ENCODE data around the gene RASL10B.
"Not testable (repeated sequence)": the region's sequence is repeated elsewhere in the genome, so short reads cannot be mapped to it uniquely, and the experiment has no call there.

RASL10B gene, protein sequence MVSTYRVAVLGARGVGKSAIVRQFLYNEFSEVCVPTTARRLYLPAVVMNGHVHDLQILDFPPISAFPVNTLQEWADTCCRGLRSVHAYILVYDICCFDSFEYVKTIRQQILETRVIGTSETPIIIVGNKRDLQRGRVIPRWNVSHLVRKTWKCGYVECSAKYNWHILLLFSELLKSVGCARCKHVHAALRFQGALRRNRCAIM

DNA sequence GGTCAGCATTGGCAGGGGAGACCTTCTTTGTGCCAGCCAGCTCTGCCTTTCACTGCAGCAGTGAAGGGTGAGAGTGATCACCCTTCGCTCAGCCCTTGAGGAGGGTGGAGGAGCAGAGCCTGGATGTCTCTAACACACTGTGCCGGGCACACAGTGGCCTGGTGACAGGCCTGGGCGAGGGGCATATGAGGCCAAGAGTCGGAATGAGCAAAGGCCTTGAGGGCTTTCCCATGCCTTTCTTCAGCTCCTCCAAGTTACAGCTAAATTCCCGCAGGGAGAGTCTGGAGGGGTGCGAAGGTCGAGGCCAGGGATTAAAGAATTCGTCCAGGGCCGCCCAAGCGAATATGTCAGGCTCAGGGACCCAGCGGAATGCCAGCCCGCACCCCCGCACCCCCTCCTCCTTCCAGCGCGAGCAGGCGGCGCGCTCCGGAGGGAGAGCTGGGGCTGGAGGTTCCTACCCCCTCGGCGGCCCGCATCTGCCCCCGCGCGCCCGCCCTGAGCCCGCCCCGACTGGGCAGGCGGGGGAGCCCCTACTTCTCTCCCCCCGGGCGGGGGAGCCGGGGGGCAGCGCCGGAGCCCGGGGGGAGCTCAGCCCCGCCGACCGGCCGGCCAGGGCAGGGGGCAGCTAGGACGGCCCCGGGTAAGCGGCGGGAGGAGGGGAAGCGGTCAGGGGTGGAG lies at the start of gene RASL10B:
Gene RASL10B, plus strand, starts transcription at position 401 of the 678 bp plus-strand sequence. CDS start 3,546 bp downstream, outside the sequence.
- Histone ChIP-seq H3K27me3 (ENCODE audit: control insufficient read depth in 1 of 2, insufficient read depth in 2 of 2, low read length in 2 of 2) (no peaks in the 10 kb centered on the region), H3K9me3 (ENCODE audit: low read length) (no peaks in the 10 kb centered on the region), H3K27ac (ENCODE audit: low read depth, low read length) (no peak within 1 kb of the TSS), H3K4me1 (ENCODE audit: insufficient read depth, low read length) (peaks cover 11% of the 10 kb centered on the region), H3K9ac (ENCODE audit: low read length) (no peak within 1 kb of the TSS), H3K36me3 (ENCODE audit: insufficient read depth, low read length) (no peaks in the 10 kb centered on the region), H3K4me3 (ENCODE audit: low read depth in 1 of 2, low read length in 2 of 2) (peak within 1 kb of the TSS; percentile 42 to 61)

DNA sequence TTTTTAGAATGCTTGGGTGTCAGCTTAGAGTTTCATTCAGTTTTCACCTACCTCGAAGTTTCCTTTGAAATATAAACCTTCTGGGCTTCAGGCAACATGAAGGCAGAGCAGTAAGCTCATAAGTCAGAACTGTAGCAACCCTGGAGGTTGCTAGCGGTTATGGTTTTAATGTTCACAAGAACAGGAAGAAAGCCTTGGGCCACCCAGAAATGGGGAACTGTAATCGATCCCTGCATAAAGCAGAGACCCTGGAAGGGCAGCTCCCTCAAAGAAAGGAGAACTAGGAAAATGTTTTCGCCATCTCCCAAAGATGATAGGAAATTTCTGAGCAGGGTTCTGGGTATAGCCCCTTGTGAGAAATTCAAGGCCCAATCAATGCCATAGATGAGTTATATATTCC lies 47.8 kb upstream of the RASL10B start:
- H3K27me3 ChIP-seq (ENCODE audit: control insufficient read depth in 1 of 2, insufficient read depth in 2 of 2, low read length in 2 of 2), result no peaks in the 10 kb centered on the region
- no peak overlapping the region for H3K4me3 ChIP-seq (ENCODE audit: low read depth in 1 of 2, low read length in 2 of 2)
- H3K9ac ChIP-seq (ENCODE audit: low read length), result no peak overlapping the region
- peaks cover 28% of the 10 kb centered on the region for H3K36me3 ChIP-seq (ENCODE audit: insufficient read depth, low read length)
- H3K27ac ChIP-seq (ENCODE audit: low read depth, low read length), result no peak overlapping the region
- H3K4me1 ChIP-seq (ENCODE audit: insufficient read depth, low read length), result no peaks in the 10 kb centered on the region
- H3K9me3 ChIP-seq (ENCODE audit: low read length), result no peaks in the 10 kb centered on the region

DNA sequence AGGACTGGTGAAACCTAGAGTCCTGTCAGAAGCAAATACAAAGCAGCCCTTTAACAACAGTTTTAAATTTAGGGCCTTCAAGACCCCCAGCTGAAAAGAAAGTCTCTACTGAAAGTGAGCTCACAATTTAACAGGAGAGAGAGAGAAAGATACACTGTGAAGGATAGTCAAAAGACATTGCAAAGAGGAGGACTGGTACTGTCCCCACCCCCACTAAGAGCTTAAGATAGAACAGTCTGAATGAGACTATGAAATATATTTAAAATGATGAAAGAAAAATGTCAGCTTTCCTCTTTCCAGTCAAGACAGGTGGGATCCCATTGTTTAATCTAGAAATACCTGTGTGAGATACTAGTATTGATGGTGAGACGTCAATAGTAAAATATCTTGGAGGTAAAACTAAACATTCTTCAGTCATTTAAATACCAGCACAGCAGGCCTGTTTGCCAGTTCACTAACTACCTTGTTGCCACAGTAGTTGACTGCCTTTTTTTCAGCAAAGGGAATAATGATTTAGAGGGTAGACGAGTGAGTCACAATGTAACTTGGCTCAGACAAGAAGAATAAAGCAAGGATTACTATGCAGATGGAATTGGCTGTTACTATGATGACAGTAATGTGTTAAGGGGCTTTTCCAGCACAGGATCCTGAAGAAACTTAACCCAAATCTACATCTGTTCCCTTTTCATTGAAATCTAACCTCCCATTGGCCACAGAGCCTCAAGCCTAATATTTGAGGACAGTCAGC lies 47.2 kb upstream of the RASL10B start:
- Histone ChIP-seq H3K4me1 (ENCODE audit: insufficient read depth, low read length) (no peaks in the 10 kb centered on the region), H3K36me3 (ENCODE audit: insufficient read depth, low read length) (peaks cover 28% of the 10 kb centered on the region), H3K9me3 (ENCODE audit: low read length) (no peaks in the 10 kb centered on the region), H3K4me3 (ENCODE audit: low read depth in 1 of 2, low read length in 2 of 2) (no peak overlapping the region), H3K27me3 (ENCODE audit: control insufficient read depth in 1 of 2, insufficient read depth in 2 of 2, low read length in 2 of 2) (no peaks in the 10 kb centered on the region), H3K9ac (ENCODE audit: low read length) (no peak overlapping the region), H3K27ac (ENCODE audit: low read depth, low read length) (no peak overlapping the region)

DNA sequence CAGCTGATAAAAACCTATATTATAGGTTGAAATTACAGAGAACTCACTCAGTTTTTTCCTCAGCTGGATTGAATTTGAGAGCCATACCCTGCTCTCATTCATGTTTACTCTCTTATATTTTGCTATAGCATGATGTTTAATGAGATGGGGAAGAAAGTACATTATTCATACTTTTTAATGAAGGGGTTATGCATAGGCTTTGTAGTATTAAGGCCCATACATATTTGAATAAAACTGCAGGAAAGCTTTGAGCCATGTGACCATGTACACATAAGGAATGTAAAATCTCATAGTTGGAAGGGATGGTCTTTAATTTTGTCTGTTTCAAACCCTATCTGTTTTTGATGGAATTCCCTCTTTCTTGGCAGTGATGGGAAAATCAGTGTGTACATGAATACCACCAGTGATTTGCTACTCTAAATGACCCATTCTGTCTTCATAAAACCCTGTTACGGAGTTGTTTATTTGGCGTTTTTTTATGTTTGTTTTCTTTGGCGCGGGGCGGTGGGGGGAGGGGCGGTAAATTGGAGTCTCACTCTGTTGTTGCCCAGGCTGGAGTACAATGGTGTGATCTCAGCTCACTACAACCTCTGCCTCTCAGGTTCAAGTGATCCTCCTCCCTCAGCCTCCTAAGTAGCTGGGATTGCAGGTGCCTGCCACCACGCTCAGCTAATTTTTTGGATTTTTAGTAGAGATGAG lies 38.8 kb upstream of the RASL10B start:
- Histone ChIP-seq H3K4me3 (ENCODE audit: low read depth in 1 of 2, low read length in 2 of 2) (no peak overlapping the region), H3K4me1 (ENCODE audit: insufficient read depth, low read length) (no peaks in the 10 kb centered on the region), H3K36me3 (ENCODE audit: insufficient read depth, low read length) (peaks cover 27% of the 10 kb centered on the region), H3K27me3 (ENCODE audit: control insufficient read depth in 1 of 2, insufficient read depth in 2 of 2, low read length in 2 of 2) (no peaks in the 10 kb centered on the region), H3K27ac (ENCODE audit: low read depth, low read length) (no peak overlapping the region), H3K9ac (ENCODE audit: low read length) (no peak overlapping the region), H3K9me3 (ENCODE audit: low read length) (no peaks in the 10 kb centered on the region)

DNA sequence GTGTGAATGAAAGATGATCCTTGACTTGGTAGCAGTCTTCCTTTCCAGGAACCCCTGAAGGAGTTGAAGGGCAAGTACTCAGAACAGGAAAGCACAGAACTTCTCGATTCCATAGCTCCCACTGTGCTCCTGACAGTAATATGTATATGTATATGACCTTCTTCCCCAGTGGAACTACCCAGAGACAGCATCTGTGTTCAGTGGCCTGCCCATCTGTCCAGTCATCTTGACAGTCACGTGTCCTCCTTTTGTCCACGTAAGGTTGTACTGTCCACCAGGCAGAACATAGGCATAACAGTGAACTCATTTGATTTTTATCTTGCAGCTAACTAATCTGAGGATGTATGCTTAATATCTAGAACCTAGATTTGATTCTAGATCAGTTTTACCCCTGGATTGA lies 37.8 kb upstream of the RASL10B start:
- H3K36me3 ChIP-seq (ENCODE audit: insufficient read depth, low read length), result peaks cover 22% of the 10 kb centered on the region
- H3K9me3 ChIP-seq (ENCODE audit: low read length), result no peaks in the 10 kb centered on the region
- H3K9ac ChIP-seq (ENCODE audit: low read length), result no peak overlapping the region
- H3K4me1 ChIP-seq (ENCODE audit: insufficient read depth, low read length), result no peaks in the 10 kb centered on the region
- H3K27ac ChIP-seq (ENCODE audit: low read depth, low read length), result no peak overlapping the region
- no peak overlapping the region for H3K4me3 ChIP-seq (ENCODE audit: low read depth in 1 of 2, low read length in 2 of 2)
- no peaks in the 10 kb centered on the region for H3K27me3 ChIP-seq (ENCODE audit: control insufficient read depth in 1 of 2, insufficient read depth in 2 of 2, low read length in 2 of 2)

DNA sequence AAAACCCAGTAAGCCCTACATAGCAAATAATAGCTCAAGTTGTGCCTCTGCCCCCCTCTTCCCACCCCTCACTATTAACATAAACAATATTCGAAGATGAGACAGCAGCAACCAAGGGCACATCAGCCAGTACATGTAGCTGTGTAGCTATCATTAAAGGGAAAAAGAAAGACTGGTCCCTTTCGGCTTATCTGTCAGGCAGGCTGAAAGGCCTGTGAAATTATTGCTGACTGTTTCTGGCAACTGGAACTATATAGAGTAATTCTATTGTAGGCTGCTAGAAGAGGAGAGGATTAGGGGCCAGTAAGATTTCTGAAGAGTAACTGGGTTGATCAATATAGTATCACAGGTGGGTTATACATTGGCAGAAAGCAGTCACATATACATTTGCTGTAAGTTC lies 36.5 kb upstream of the RASL10B start:
- H3K4me1 ChIP-seq (ENCODE audit: insufficient read depth, low read length), result no peaks in the 10 kb centered on the region
- H3K27ac ChIP-seq (ENCODE audit: low read depth, low read length), result no peak overlapping the region
- peaks cover 22% of the 10 kb centered on the region for H3K36me3 ChIP-seq (ENCODE audit: insufficient read depth, low read length)
- no peaks in the 10 kb centered on the region for H3K27me3 ChIP-seq (ENCODE audit: control insufficient read depth in 1 of 2, insufficient read depth in 2 of 2, low read length in 2 of 2)
- H3K4me3 ChIP-seq (ENCODE audit: low read depth in 1 of 2, low read length in 2 of 2), result no peak overlapping the region
- H3K9me3 ChIP-seq (ENCODE audit: low read length), result no peaks in the 10 kb centered on the region
- no peak overlapping the region for H3K9ac ChIP-seq (ENCODE audit: low read length)

DNA sequence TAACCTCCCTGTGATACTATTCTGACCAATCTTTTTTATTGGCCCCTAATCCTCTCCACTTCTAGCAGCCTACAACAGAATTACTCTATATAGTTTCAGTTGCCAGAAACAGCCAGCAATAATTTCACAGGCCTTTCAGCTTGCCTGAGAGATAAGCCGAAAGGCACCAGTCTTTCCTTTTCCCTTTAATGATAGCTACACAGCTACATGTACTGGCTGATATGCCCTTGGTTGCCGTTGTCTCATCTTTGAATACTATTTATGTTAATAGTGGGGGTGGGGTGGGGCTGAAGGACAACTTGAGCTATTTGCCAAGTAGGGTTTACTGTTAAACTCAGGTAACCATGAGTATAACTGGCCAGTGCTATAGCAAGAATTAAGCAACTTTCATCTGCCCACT lies 35.8 kb upstream of the RASL10B start:
- Histone ChIP-seq H3K9ac (ENCODE audit: low read length) (no peak overlapping the region), H3K36me3 (ENCODE audit: insufficient read depth, low read length) (peaks cover 22% of the 10 kb centered on the region), H3K4me3 (ENCODE audit: low read depth in 1 of 2, low read length in 2 of 2) (no peak overlapping the region), H3K9me3 (ENCODE audit: low read length) (no peaks in the 10 kb centered on the region), H3K4me1 (ENCODE audit: insufficient read depth, low read length) (no peaks in the 10 kb centered on the region), H3K27me3 (ENCODE audit: control insufficient read depth in 1 of 2, insufficient read depth in 2 of 2, low read length in 2 of 2) (no peaks in the 10 kb centered on the region), H3K27ac (ENCODE audit: low read depth, low read length) (no peak overlapping the region)

DNA sequence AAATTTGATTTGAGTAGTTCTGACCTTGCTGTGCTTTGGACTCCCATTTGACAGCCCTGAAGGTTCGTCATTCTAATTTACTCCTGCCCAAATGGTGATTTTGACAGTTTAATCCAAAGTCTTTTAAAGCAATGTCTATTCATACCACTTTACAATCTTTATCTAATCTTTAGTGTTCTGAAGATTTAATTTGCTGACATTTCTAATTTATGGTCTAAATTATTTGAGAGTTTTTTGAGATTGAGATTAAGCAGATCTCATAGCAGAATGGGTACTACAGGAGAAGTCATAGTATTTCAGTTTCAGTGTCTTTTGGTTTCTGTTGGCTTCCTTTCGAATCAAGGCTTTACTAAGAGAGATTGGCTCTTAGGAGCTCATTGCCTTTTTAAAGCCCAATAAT lies 32.6 kb upstream of the RASL10B start:
- Histone ChIP-seq H3K27me3 (ENCODE audit: control insufficient read depth in 1 of 2, insufficient read depth in 2 of 2, low read length in 2 of 2) (no peaks in the 10 kb centered on the region), H3K9me3 (ENCODE audit: low read length) (no peaks in the 10 kb centered on the region), H3K36me3 (ENCODE audit: insufficient read depth, low read length) (peaks cover 15% of the 10 kb centered on the region), H3K4me3 (ENCODE audit: low read depth in 1 of 2, low read length in 2 of 2) (no peak overlapping the region), H3K4me1 (ENCODE audit: insufficient read depth, low read length) (no peaks in the 10 kb centered on the region), H3K27ac (ENCODE audit: low read depth, low read length) (no peak overlapping the region), H3K9ac (ENCODE audit: low read length) (no peak overlapping the region)

DNA sequence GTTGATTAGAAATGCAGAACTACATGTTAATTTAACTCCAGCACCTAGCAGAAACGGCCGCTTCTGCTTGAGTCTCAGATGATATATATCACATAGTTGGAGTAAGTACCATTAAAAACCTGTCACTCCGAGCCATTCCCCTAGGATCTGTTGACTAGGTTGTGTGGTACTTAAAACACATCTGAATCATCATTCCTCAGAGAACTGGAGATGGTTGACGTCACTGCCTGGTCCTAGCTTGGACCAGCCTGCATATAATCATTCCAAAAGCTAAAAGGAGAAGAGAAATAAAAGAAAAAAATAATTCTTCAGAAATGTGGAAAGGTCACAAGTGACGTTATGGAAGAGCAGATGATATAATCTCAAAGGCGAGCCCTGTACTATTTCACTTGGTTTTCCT lies 31.3 kb upstream of the RASL10B start:
- H3K4me1 ChIP-seq (ENCODE audit: insufficient read depth, low read length), result no peaks in the 10 kb centered on the region
- no peaks in the 10 kb centered on the region for H3K9me3 ChIP-seq (ENCODE audit: low read length)
- H3K4me3 ChIP-seq (ENCODE audit: low read depth in 1 of 2, low read length in 2 of 2), result no peak overlapping the region
- H3K27me3 ChIP-seq (ENCODE audit: control insufficient read depth in 1 of 2, insufficient read depth in 2 of 2, low read length in 2 of 2), result no peaks in the 10 kb centered on the region
- no peak overlapping the region for H3K27ac ChIP-seq (ENCODE audit: low read depth, low read length)
- no peak overlapping the region for H3K9ac ChIP-seq (ENCODE audit: low read length)
- H3K36me3 ChIP-seq (ENCODE audit: insufficient read depth, low read length), result peaks cover 5% of the 10 kb centered on the region

DNA sequence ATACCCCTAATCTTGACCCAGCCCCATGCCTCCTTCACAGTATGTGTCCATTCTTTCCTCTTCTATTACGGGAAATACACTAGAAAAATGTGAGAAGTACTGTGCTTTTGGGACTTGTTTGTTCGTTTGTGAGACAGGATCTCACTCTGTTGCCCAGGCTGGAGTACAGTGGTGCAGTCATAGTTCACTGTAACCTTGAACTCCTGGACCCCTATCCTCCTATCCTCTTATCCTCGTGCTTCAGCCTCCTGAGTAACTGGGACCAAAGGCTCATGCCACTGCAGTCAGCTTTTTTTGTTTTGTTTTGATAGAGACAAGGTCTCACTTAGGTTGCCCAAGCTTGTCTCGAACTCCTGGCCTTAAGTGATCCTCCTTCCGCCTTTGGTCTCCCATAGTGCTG lies 29.9 kb upstream of the RASL10B start:
- no peak overlapping the region for H3K9ac ChIP-seq (ENCODE audit: low read length)
- no peaks in the 10 kb centered on the region for H3K4me1 ChIP-seq (ENCODE audit: insufficient read depth, low read length)
- H3K27me3 ChIP-seq (ENCODE audit: control insufficient read depth in 1 of 2, insufficient read depth in 2 of 2, low read length in 2 of 2), result no peaks in the 10 kb centered on the region
- no peak overlapping the region for H3K27ac ChIP-seq (ENCODE audit: low read depth, low read length)
- no peaks in the 10 kb centered on the region for H3K36me3 ChIP-seq (ENCODE audit: insufficient read depth, low read length)
- no peaks in the 10 kb centered on the region for H3K9me3 ChIP-seq (ENCODE audit: low read length)
- H3K4me3 ChIP-seq (ENCODE audit: low read depth in 1 of 2, low read length in 2 of 2), result no peak overlapping the region

DNA sequence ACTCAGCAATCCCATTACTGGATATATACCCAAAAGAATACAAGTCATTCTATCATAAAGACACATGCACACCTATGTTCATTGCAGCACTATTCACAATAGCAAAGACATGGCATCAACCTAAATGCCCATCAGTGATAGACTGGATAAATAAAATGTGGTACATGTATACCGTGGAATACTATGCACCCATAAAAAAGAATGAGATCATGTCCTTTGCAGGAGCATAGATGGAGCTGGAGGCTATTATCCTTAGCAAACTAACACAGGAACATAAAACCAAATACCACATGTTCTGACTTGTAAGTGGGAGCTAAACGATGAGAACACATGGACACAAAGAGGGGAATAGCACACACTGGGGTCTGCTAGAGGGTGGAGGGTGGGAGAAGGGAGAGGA lies 28.1 kb upstream of the RASL10B start:
- not testable (repeated sequence) for H3K27ac ChIP-seq (ENCODE audit: low read depth, low read length); H3K36me3 ChIP-seq (ENCODE audit: insufficient read depth, low read length)

More for the DNA sequence above, 28.1 kb upstream of the RASL10B start:
- H3K9ac ChIP-seq (ENCODE audit: low read length); H3K9me3 ChIP-seq (ENCODE audit: low read length); H3K27me3 ChIP-seq (ENCODE audit: control insufficient read depth in 1 of 2, insufficient read depth in 2 of 2, low read length in 2 of 2); H3K4me3 ChIP-seq (ENCODE audit: low read depth in 1 of 2, low read length in 2 of 2); H3K4me1 ChIP-seq (ENCODE audit: insufficient read depth, low read length): not testable (repeated sequence)

Data from muscle layer of colon (tissue), 2 donors.